ENCODE results near the gene PLXNA4.

GRCh38 chr7:132609222-132609621 is 33.0 kb upstream of the PLXNA4 start:
- TF ChIP-seq POLR2A (IDR thresholded peaks at IDR 0.05), result no peak
- TF ChIP-seq CTCF (IDR thresholded peaks at IDR 0.05), result no peak
- no peak for TF ChIP-seq POLR2AphosphoS5 (IDR thresholded peaks at IDR 0.05; ENCODE audit: insufficient read depth in 1 of 2, low read depth in 1 of 2)

All from vagina (tissue), 2 donors.